NCI-H2107 treated with DMSO at 0.1 percent for 48 hours (cell line): ENCODE measurements around the gene PLEKHG4B.
"Not testable (repeated sequence)": the region's sequence is repeated elsewhere in the genome, so short reads cannot be mapped to it uniquely, and the experiment has no call there.

ENCODE experiments used
- DNase-seq: peaks from one replicate; lab custom pipeline; 2025; ENCODE audit not compliant: unreplicated experiment; lab: John Stamatoyannopoulos, UW

The PLEKHG4B gene

GRCh38 chr5:154826-155225 is 62.9 kb downstream of the PLEKHG4B start:
- no peak for DNase-seq

GRCh38 chr5:155651-156410 is 63.9 kb downstream of the PLEKHG4B start:
- DNase-seq, result no peak

GRCh38 chr5:156411-157072 is 64.6 kb downstream of the PLEKHG4B start:
- no peak for DNase-seq

GRCh38 chr5:157126-157715 is 65.3 kb downstream of the PLEKHG4B start:
- no peak for DNase-seq

- DNase-seq, result no peak
Measured at GRCh38 chr5:157801-158200, 65.8 kb downstream of the PLEKHG4B start.

GRCh38 chr5:158807-159447 is 67.0 kb downstream of the PLEKHG4B start:
- DNase-seq, result no peak

- no peak for DNase-seq
Measured at GRCh38 chr5:159448-160172, 67.6 kb downstream of the PLEKHG4B start.

GRCh38 chr5:160173-160510 is 68.2 kb downstream of the PLEKHG4B start:
- no peak for DNase-seq

- no peak for DNase-seq
Measured at GRCh38 chr5:160921-161802, 69.2 kb downstream of the PLEKHG4B start.

- DNase-seq, result no peak
Measured at GRCh38 chr5:161803-162110, 69.8 kb downstream of the PLEKHG4B start.

- no peak for DNase-seq
Measured at GRCh38 chr5:162190-162564, 70.2 kb downstream of the PLEKHG4B start.

- no peak for DNase-seq
Measured at GRCh38 chr5:162565-163337, 70.8 kb downstream of the PLEKHG4B start.

- no peak for DNase-seq
Measured at GRCh38 chr5:163338-163620, 71.3 kb downstream of the PLEKHG4B start.

- no peak for DNase-seq
Measured at GRCh38 chr5:163841-164240, 71.9 kb downstream of the PLEKHG4B start.

GRCh38 chr5:164244-164643 is 72.3 kb downstream of the PLEKHG4B start:
- no peak for DNase-seq

- DNase-seq, result not testable (repeated sequence)
Measured at GRCh38 chr5:164783-165182, 72.8 kb downstream of the PLEKHG4B start.

- no peak for DNase-seq
Measured at GRCh38 chr5:166441-167372, 74.7 kb downstream of the PLEKHG4B start.

GRCh38 chr5:167511-167910 is 75.5 kb downstream of the PLEKHG4B start:
- DNase-seq, result no peak
